ENCODE measurements around the gene CLTCL1. TPM values are rescaled to one million over a fixed set of nuclear protein-coding genes. Genes with fewer than 3 reads are reported as not detected.
A peak's percentile ranks its signal among the peaks of the same experiment; 100 is the strongest.

Gene CLTCL1
- polyA plus RNA-seq, 1 donor: 2.2 TPM

GRCh38 chr22:19149047-19149883 is 142.3 kb downstream of the CLTCL1 start:
- H3K27me3 ChIP-seq (ENCODE audit: control insufficient read depth, insufficient read depth, low read length): peaks cover 65% of the 10 kb centered on the region
- no peak for DNase-seq

DNA sequence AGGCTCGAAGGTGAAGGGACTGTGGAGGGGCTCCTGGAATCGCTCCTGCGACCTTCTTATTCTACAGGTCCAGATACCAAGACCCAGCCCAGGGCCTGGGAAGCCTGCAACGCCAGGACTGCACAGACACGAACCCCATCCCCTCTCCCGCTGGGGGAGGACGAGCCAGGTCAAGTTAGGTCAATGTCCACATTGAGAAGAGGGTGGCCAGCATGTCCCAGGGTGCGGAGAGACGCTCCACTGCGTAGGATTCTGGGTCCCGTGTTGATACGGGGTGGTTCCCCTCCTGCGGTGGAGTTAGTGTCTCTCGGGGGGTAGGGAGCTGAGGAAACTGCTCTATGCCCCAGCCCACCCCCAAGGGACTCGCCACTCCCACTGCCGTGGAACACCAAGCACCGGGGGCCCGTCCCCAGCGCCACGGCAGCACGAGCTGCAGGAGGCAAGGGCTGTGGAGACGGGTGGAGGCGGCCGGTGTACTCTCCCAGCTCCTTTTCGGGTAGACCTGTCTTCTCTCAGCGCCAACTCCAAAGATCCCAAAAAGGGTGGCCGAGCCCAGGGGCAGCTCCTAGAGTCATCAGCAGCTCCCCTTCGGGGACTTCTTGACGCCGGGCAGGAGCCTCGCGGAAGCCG is 143.0 kb downstream of the CLTCL1 start:
- peaks cover 60% of the 10 kb centered on the region for H3K27me3 ChIP-seq (ENCODE audit: control insufficient read depth, insufficient read depth, low read length)
- peaks cover 13% of the 10 kb centered on the region for H3K9me3 ChIP-seq (ENCODE audit: control insufficient read depth, low read depth, low read length)
- H3K36me3 ChIP-seq (ENCODE audit: control insufficient read depth, insufficient read depth, low read length): no peaks in the 10 kb centered on the region
- no peak for DNase-seq
- H3K4me3 ChIP-seq (ENCODE audit: low read length): no peak overlapping the region
- no peak overlapping the region for H3K27ac ChIP-seq (ENCODE audit: low read length)
- WGBS (ENCODE audit: insufficient coverage, low lambda C conversion rate): no CpG with 5 or more reads among the region's 33 CpGs
- no peaks in the 10 kb centered on the region for H3K4me1 ChIP-seq (ENCODE audit: control insufficient read depth, insufficient read depth, low read length)

More at GRCh38 chr22:19149047-19149883, 142.3 kb downstream of the CLTCL1 start:
- Histone ChIP-seq H3K4me1 (ENCODE audit: control insufficient read depth, insufficient read depth, low read length) (no peaks in the 10 kb centered on the region), H3K27ac (ENCODE audit: low read length) (no peak overlapping the region), H3K36me3 (ENCODE audit: control insufficient read depth, insufficient read depth, low read length) (no peaks in the 10 kb centered on the region), H3K4me3 (ENCODE audit: low read length) (no peak overlapping the region), H3K9me3 (ENCODE audit: control insufficient read depth, low read depth, low read length) (peaks cover 13% of the 10 kb centered on the region)
- no CpG with 5 or more reads among the region's 92 CpGs for WGBS (ENCODE audit: insufficient coverage, low lambda C conversion rate)

- H3K27ac ChIP-seq (ENCODE audit: low read length): no peak overlapping the region
- peaks cover 50% of the 10 kb centered on the region for H3K27me3 ChIP-seq (ENCODE audit: control insufficient read depth, insufficient read depth, low read length)
- no peak overlapping the region for H3K4me3 ChIP-seq (ENCODE audit: low read length)
- 0% methylated on average over 1 of the region's 9 CpGs for WGBS (ENCODE audit: insufficient coverage, low lambda C conversion rate)
- no peak for DNase-seq
- peaks cover 4% of the 10 kb centered on the region for H3K36me3 ChIP-seq (ENCODE audit: control insufficient read depth, insufficient read depth, low read length)
- peaks cover 13% of the 10 kb centered on the region for H3K9me3 ChIP-seq (ENCODE audit: control insufficient read depth, low read depth, low read length)
- H3K4me1 ChIP-seq (ENCODE audit: control insufficient read depth, insufficient read depth, low read length): no peaks in the 10 kb centered on the region
Observed at GRCh38 chr22:19147195-19147780, 144.2 kb downstream of the CLTCL1 start.

DNA sequence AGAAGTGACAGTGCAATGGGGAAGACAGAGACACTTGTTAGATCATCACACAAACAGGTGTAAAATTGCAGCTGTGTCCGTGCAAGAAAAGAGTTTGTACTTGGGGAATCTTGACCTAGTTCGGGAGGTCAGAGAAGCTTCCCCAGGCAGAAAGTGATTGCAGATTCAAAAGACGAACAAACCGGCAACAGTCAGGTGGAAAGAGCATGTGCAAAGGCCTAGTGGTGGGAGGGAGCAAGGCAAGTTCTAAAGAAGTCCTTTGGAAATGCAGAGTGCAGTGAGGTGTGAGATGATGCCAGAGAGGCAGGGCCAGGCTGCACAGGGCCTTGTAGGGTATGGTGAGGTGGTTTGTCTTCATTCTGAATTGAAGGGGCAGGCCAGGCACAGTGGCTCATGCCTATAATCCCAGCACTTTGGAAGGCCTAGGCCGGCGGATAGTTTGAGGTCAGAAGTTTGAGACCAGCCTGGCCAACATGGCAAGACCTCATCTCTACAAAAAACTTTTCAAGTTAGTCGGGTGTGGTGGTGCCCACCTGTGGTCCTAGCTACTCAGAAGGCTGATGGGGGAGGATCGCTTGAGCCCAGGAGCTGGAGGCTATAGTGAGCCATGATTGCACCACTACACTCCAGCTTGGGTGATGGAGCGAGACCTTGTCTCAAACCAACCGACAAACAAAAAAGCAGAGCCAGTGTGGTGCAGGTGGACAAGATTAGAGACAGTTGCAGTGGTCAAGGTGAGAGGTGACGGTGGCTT is 145.1 kb downstream of the CLTCL1 start:
- DNase-seq: no peak
- WGBS (ENCODE audit: insufficient coverage, low lambda C conversion rate): 40% methylated on average over 1 of the region's 11 CpGs
- peaks cover 41% of the 10 kb centered on the region for H3K27me3 ChIP-seq (ENCODE audit: control insufficient read depth, insufficient read depth, low read length)
- H3K4me1 ChIP-seq (ENCODE audit: control insufficient read depth, insufficient read depth, low read length): no peaks in the 10 kb centered on the region
- peaks cover 10% of the 10 kb centered on the region for H3K36me3 ChIP-seq (ENCODE audit: control insufficient read depth, insufficient read depth, low read length)
- H3K27ac ChIP-seq (ENCODE audit: low read length): no peak overlapping the region
- H3K9me3 ChIP-seq (ENCODE audit: control insufficient read depth, low read depth, low read length): peaks cover 9% of the 10 kb centered on the region
- H3K4me3 ChIP-seq (ENCODE audit: low read length): no peak overlapping the region

- WGBS (ENCODE audit: insufficient coverage, low lambda C conversion rate): 0% methylated on average over 1 of the region's 17 CpGs
Observed at GRCh38 chr22:19143967-19144400, 147.5 kb downstream of the CLTCL1 start.

DNA sequence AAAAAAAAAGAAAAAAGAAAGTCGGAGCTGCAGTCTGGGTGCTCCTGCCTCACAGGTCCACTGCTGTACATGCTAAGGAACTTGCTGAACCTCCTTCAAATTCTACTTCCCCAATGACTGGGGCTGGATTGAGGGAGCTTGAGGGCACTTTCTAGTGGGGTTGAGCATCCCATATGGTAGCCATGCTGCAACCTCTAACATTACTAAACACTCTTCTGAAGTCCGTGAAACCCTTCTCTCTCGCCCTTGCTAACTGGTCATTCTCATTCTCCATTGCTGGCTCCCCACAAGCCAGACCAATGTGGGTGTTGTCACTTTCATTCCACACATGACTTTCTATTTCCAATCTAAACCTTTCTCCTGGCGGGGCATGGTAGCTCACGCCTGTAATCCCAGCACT is 148.3 kb downstream of the CLTCL1 start:
- H3K9me3 ChIP-seq (ENCODE audit: control insufficient read depth, low read depth, low read length): no peaks in the 10 kb centered on the region
- H3K27ac ChIP-seq (ENCODE audit: low read length): no peak overlapping the region
- H3K27me3 ChIP-seq (ENCODE audit: control insufficient read depth, insufficient read depth, low read length): peaks cover 17% of the 10 kb centered on the region
- H3K4me1 ChIP-seq (ENCODE audit: control insufficient read depth, insufficient read depth, low read length): no peaks in the 10 kb centered on the region
- no peak overlapping the region for H3K4me3 ChIP-seq (ENCODE audit: low read length)
- DNase-seq: no peak
- WGBS (ENCODE audit: insufficient coverage, low lambda C conversion rate): no CpG with 5 or more reads among the region's 5 CpGs
- peaks cover 40% of the 10 kb centered on the region for H3K36me3 ChIP-seq (ENCODE audit: control insufficient read depth, insufficient read depth, low read length)

More at GRCh38 chr22:19143967-19144400, 147.5 kb downstream of the CLTCL1 start:
- H3K27me3 ChIP-seq (ENCODE audit: control insufficient read depth, insufficient read depth, low read length): peaks cover 25% of the 10 kb centered on the region
- no peaks in the 10 kb centered on the region for H3K4me1 ChIP-seq (ENCODE audit: control insufficient read depth, insufficient read depth, low read length)
- peak overlapping the region; percentile 54 for H3K27ac ChIP-seq (ENCODE audit: low read length)
- H3K9me3 ChIP-seq (ENCODE audit: control insufficient read depth, low read depth, low read length): peaks cover 7% of the 10 kb centered on the region
- DNase-seq: no peak
- peaks cover 32% of the 10 kb centered on the region for H3K36me3 ChIP-seq (ENCODE audit: control insufficient read depth, insufficient read depth, low read length)
- H3K4me3 ChIP-seq (ENCODE audit: low read length): peak overlapping the region; percentile 72

- WGBS (ENCODE audit: insufficient coverage, low lambda C conversion rate): no CpG with 5 or more reads among the region's 9 CpGs
- H3K27me3 ChIP-seq (ENCODE audit: control insufficient read depth, insufficient read depth, low read length): peaks cover 9% of the 10 kb centered on the region
- H3K36me3 ChIP-seq (ENCODE audit: control insufficient read depth, insufficient read depth, low read length): peaks cover 48% of the 10 kb centered on the region
- H3K27ac ChIP-seq (ENCODE audit: low read length): no peak overlapping the region
- no peak for DNase-seq
- no peaks in the 10 kb centered on the region for H3K9me3 ChIP-seq (ENCODE audit: control insufficient read depth, low read depth, low read length)
- no peak overlapping the region for H3K4me3 ChIP-seq (ENCODE audit: low read length)
- no peaks in the 10 kb centered on the region for H3K4me1 ChIP-seq (ENCODE audit: control insufficient read depth, insufficient read depth, low read length)
Observed at GRCh38 chr22:19142394-19142793, 149.1 kb downstream of the CLTCL1 start.

DNA sequence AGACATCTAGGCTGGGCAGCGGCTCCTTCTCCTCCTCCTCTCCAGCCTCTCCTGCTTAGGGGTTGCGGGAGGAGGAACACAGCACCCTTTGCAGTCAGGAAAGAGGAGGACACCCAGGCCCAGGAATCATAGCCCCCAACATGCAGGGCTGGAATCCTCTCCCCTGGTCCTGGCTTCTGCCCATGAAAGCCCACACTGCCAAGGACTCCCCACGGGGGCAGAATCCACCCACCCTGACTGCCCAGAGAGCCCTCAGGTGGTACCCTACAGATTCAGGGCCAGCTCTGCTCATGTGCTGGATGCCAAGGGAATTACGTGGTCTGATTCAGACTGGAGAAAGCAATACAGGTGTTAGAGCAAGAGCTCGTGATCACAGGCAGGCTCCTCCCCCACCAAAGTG is 151.5 kb downstream of the CLTCL1 start:
- WGBS (ENCODE audit: insufficient coverage, low lambda C conversion rate): no CpG with 5 or more reads among the region's 5 CpGs
- H3K27me3 ChIP-seq (ENCODE audit: control insufficient read depth, insufficient read depth, low read length): no peaks in the 10 kb centered on the region
- H3K9me3 ChIP-seq (ENCODE audit: control insufficient read depth, low read depth, low read length): no peaks in the 10 kb centered on the region
- no peak for DNase-seq
- H3K4me1 ChIP-seq (ENCODE audit: control insufficient read depth, insufficient read depth, low read length): no peaks in the 10 kb centered on the region
- H3K36me3 ChIP-seq (ENCODE audit: control insufficient read depth, insufficient read depth, low read length): peaks cover 66% of the 10 kb centered on the region
- no peak overlapping the region for H3K4me3 ChIP-seq (ENCODE audit: low read length)
- no peak overlapping the region for H3K27ac ChIP-seq (ENCODE audit: low read length)

DNA sequence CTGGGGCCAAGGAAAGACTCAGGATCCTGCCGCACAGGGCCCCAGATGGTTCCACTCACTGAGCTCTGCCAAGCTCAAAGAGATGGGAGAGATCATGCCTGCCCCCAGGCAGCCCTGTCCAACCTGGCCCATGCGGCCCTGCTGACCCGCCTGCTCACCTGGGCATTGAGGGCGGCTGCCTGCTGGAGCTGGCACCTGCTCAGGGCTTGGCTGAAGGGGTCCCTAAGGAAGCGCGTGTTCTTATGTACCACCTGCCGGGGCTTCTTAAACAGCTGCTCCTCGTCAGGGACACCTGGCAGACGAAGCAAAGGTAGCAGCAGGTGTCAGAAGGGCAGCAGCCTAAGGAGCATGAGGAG is 152.5 kb downstream of the CLTCL1 start:
- Histone ChIP-seq H3K27ac (ENCODE audit: low read length) (no peak overlapping the region), H3K9me3 (ENCODE audit: control insufficient read depth, low read depth, low read length) (no peaks in the 10 kb centered on the region), H3K27me3 (ENCODE audit: control insufficient read depth, insufficient read depth, low read length) (no peaks in the 10 kb centered on the region), H3K4me1 (ENCODE audit: control insufficient read depth, insufficient read depth, low read length) (no peaks in the 10 kb centered on the region), H3K4me3 (ENCODE audit: low read length) (no peak overlapping the region), H3K36me3 (ENCODE audit: control insufficient read depth, insufficient read depth, low read length) (peaks cover 76% of the 10 kb centered on the region)
- WGBS (ENCODE audit: insufficient coverage, low lambda C conversion rate): no CpG with 5 or more reads among the region's 9 CpGs
- DNase-seq: no peak
